HTR-8/SVneo (cell line): ENCODE measurements around the gene KAZN.
"Not testable (repeated sequence)": the region's sequence is repeated elsewhere in the genome, so short reads cannot be mapped to it uniquely, and the experiment has no call there.

Experiments used
- DNase-seq: peaks from one replicate; pipeline ENCODE4 v3.0.0; 2011; ENCODE audit warnings: low spot score, mixed read lengths; ENCODE audit not compliant: insufficient read length
- FAIRE-seq: peaks from 2 replicates; lab custom pipeline; 2011; peaks lifted over from hg19 to GRCh38; lab: Jason Lieb, UNC

The KAZN gene

GRCh38 chr1:15123270-15123669 lies 524.8 kb downstream of the KAZN start:
- FAIRE-seq = no peak
- no peak for DNase-seq

DNA sequence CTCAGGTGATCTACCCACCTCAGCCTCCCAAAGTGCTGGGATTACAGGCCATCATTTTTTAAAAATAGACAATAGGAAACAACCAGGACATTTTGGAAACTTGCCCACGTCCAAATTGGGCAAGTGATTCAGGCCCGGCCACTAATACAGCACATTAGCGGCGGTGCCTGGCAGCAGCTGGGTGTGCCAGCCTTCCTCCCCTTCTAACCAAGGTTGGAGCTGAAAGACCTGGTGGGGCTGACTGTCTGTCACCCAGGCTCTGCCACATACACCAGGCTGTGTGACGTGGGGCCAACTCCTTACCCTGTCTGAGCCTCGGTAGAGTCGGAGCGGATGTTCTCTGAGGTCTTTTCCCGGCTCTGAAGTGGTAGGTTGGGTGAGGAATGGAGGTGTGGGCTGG lies 525.4 kb downstream of the KAZN start:
- no peak for DNase-seq
- FAIRE-seq = no peak

DNA sequence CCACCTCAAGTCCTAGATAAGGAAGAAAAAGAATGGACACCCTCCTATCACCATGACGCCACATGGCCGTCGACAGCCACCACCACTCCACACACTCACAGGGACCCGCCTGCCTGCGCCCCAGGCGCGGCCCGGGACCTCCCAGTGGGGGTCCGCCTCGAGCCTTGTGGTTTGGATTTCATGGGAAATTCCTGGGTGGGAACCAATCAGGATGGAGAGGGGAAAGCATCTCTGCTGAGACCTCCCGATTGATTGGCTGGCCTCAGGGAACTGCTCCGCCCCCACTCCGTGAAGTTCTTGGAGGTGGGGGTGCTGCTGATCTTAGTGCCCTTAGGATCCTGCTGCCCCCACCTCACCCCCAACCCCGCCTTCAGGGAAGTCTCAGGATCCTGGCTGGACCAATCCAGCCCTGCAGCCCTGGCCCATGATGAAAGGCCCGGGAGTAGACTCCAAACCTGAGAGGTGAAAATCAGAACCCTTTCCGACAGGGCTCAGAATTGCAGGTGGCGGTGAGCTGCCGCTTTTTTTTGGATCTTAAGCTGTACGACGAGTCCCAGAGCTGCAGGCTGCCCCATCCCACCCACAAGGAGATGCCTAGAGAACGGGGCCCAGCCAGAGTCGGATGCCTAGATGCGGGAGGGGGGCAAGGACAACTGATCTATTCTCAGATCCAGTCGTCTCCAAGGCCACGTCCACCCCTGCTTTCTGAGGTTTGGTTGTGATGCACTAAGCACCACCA lies 526.0 kb downstream of the KAZN start:
- DNase-seq (no peak), FAIRE-seq (no peak)

- FAIRE-seq (no peak), DNase-seq (no peak)
Observed at GRCh38 chr1:15125101-15125745, 526.7 kb downstream of the KAZN start.

GRCh38 chr1:15128077-15128476 lies 529.6 kb downstream of the KAZN start:
- no peak for DNase-seq
- FAIRE-seq = no peak

GRCh38 chr1:15128520-15129313 lies 530.2 kb downstream of the KAZN start:
- peak; percentile 51 for FAIRE-seq
- DNase-seq = peak; percentile 62

DNA sequence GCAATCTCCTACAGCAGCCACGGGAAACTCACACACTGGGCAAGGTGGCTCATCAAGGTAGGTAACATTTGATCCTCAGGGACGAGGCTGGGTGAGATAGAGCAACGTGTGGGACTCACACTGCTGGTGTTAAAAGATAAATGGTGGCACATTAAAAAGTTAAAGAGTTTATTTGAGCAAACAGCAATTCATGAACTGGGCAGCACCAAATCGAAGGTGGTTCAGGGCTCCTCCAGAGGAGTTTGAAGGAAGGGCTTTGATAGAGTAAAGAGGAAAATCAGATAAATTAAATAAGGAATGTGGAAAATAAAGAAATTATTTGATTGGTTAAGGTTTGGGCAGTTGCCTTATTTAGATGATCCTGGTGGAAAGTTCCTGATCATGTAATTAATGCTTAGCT lies 531.5 kb downstream of the KAZN start:
- FAIRE-seq = no peak

GRCh38 chr1:15130607-15131006 lies 532.1 kb downstream of the KAZN start:
- FAIRE-seq = no peak
- no peak for DNase-seq

More for the DNA sequence above, 531.5 kb downstream of the KAZN start:
- DNase-seq = no peak

GRCh38 chr1:15132965-15133364 lies 534.5 kb downstream of the KAZN start:
- no peak for FAIRE-seq
- DNase-seq = no peak

DNA sequence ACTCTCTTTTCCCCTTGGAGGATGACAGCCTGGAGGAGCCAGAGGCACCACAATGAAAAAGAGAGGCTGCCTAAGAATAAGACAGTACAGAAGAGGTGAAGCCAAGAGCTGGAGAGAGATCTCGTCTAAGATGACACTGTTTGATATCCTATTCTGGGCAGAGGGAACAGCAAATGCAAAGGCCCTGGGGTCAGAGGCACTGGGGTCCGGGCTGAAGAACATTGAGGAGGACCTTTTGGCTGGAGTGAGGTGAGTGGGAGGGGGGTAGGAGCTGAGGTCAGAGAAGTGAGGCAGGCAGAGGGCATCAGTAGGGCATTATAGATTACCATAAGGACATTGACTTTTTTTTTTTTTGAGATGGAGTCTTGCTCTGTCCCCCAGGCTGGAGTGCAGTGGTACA lies 535.8 kb downstream of the KAZN start:
- no peak for FAIRE-seq
- DNase-seq = no peak

DNA sequence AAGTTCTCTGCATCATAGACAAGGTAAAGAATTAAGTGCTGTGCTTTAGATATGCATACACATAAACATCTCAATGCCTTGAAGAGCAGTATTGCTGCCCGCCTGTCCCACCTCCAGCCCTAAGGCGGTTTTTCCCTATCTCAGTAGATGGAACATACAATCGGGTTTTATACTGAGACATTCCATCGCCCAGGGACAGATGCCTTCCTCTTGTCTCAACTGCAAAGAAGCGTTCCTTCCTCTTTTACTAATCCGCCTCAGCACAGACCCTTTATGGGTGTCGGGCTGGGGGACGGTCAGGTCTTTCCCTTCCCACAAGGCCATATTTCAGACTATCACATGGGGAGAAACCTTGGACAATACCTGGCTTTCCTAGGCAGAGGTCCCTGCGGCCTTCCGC lies 537.1 kb downstream of the KAZN start:
- not testable (repeated sequence) for FAIRE-seq

GRCh38 chr1:15137809-15138208 lies 539.3 kb downstream of the KAZN start:
- no peak for FAIRE-seq
- DNase-seq = no peak

More for the DNA sequence above, 537.1 kb downstream of the KAZN start:
- not testable (repeated sequence) for DNase-seq

- FAIRE-seq = no peak
- no peak for DNase-seq
Observed at GRCh38 chr1:15139654-15140350, 541.3 kb downstream of the KAZN start.

DNA sequence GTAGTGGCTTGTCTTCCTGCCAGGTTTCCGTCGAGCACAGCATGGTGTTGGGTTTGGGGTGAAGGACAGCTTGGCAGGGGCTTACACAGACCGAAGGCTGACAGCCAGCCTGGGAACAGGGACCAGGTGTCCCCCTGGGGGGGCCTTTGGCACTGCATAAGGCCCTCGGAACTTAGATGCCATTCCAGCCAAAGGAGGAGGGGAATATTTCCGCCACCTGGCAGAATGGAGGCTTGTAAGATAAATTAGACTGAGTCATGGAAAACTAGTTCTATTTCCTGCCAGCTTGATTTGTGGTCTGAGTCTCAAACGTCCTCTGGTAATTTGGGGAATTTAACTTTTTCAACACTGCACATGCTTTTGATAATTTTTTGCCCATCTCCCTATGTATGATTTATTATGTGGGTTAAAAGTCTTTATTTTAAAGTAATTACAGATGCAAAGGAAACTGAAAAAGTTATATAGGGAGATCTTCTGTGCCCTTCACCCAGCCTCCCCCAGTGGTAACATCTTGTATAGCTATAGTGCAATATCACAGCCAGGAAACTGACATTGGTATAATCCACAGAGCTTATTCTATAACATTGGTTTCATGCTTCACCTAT lies 543.6 kb downstream of the KAZN start:
- FAIRE-seq (no peak), DNase-seq (peak; percentile 22)

DNA sequence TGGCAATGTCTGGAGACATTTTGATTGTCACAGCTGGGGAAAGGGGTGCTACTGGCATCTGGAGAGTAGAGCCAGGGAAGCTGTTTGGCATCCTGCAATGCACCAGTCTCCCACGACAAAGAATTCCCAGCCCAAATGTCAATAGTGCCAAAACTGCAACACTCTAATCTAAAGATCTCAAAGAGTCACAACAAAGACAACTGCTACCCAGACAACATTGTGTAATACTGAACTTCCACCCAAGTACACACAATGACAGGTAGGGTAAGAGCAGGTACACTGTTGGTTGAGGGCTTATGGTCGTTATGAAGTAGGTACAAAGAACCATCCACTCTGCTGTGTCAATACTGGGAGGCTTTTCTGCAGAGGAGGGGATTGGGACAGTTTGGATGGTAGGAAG lies 546.8 kb downstream of the KAZN start:
- no peak for DNase-seq
- FAIRE-seq = no peak

DNA sequence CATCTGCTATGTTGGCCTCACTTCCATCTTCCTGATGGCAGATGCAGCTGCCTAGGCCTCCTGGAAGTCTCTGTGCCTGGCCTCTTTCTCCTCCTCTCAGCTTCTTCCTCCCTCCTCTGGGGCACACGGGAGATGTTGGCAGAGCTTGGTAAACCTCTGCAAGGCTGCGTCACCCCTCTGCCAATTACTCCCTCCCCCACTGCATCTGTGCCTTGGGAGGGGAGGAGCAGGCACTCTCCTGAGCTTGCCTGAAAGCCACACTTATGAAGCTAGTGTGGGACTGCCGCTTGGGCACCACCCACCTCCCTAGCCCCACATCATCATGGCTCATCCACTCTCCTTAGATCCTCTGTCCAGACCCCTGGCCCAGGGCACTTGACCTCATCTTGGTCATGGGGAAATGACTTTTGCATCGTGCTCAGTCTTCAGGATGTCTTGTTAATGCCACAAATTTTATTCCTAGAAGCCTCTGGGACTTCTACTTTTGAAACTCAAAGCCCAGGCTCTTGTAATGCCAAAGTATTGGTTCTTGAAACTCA lies 547.7 kb downstream of the KAZN start:
- no peak for DNase-seq
- FAIRE-seq = no peak

DNA sequence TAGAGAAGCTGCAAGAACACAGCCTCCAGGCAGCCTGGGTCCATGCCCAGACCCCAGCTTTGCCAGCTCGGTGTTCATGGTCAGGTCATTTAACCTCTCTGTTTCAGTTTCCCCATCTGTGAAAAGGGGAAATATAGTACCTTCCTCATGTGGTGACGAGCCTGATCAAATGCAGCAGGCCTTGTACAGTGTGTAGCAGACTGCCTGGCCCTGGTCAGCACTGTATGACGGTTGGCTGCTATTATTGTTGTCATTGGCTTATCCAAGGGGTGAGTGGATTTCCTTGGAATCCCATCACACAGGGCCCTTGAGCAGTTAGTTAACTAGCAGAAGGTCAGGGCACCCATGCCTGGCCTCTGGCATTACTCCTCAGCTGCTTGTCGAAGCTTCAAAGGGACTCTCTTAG lies 548.5 kb downstream of the KAZN start:
- DNase-seq = no peak
- FAIRE-seq = no peak

- FAIRE-seq = no peak
Observed at GRCh38 chr1:15148004-15148403, 549.5 kb downstream of the KAZN start.

GRCh38 chr1:15148475-15148874 lies 550.0 kb downstream of the KAZN start:
- FAIRE-seq (no peak), DNase-seq (no peak)

More at GRCh38 chr1:15148004-15148403, 549.5 kb downstream of the KAZN start:
- no peak for DNase-seq

DNA sequence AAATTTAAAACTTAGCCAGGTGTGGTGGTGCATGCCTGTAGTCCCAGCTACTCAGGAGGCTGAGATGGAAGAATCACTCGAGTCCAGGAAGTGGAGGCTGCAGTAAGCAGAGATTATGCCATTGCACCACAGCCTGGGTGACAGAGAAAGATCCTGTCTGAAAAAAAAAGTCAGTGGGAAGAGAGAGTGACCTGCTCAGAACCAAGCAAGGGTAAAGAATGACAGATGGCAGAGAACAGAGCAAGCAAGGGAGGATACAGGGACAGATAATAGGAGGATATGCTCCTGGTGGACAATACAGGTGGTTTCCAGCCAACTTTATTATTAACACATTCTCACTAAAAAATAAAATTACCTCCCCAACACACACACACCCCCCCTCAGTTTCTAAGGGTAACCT lies 550.5 kb downstream of the KAZN start:
- no peak for DNase-seq
- FAIRE-seq = no peak
